SH-SY5Y (cell line): Measurements from ENCODE around the gene KDM1A.

Source experiments
- GATA2 ChIP-seq: IDR thresholded peaks from 2 replicates; pipeline ENCODE4 v1.6.1; 2011; ENCODE audit warnings: mild to moderate bottlenecking, low read depth, low read length
- GATA3 ChIP-seq: IDR thresholded peaks from 2 replicates; pipeline ENCODE4 v1.6.1; 2011; ENCODE audit warnings: low read depth, mild to moderate bottlenecking, low read length, moderate library complexity

Gene KDM1A

DNA sequence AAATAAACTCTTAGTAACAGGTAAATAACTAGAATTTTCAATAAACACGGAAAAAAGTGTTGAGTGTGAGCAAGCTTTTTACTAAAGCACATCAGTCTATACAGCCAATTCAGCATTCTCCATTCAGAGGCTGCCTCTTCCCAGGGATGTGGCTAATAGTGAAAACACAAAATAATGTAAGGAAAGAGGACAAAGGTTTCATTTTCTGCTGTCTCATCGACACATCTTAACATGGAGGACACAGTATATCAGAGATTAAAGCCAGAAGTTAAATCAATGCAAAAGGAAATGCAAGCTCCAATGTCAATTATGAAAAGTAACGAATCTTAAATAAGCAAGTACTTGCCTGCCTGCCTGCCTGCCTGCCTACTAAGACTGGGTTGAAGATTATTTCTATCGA is 106.2 kb downstream of the KDM1A start:
- no peak for TF ChIP-seq GATA3
- no peak for TF ChIP-seq GATA2

DNA sequence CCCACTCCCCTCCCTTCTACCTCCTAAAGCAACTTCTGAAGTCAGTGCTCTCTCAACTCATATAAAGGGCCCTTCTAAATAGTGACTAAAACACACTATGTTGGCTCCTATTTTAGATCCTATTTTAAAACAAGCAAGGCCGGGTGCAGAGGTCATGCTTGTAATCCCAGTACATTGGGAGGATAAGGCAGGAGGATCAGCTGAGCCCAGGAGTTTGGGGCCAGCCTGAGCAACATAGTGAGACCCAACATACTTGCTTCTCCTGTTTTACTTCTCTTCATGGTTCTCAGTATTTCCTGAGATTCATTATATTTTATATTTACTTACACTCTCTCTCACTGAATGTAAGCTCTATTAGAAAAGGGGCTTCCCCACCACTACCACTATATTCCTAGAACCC is 106.9 kb downstream of the KDM1A start:
- no peak for TF ChIP-seq GATA2
- TF ChIP-seq GATA3, result no peak

DNA sequence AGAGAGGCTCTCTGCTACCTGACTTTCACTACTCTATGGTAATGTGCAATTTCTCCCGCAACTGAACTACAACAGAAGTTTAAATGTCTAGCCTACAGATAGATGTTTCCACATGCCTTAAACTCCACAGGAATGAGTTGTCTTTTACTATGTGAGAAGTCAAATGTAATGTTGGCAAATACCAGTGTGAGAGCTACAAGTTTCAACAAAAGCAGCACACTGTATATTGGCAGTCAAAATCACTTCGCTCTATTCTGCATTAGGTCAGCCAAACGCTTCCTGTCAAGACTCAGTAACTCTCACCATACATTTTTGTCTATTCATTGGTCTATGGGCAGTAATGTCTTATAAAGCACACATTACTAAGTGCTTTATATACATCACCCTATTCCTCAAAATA is 107.5 kb downstream of the KDM1A start:
- TF ChIP-seq GATA2, result no peak
- TF ChIP-seq GATA3, result no peak

DNA sequence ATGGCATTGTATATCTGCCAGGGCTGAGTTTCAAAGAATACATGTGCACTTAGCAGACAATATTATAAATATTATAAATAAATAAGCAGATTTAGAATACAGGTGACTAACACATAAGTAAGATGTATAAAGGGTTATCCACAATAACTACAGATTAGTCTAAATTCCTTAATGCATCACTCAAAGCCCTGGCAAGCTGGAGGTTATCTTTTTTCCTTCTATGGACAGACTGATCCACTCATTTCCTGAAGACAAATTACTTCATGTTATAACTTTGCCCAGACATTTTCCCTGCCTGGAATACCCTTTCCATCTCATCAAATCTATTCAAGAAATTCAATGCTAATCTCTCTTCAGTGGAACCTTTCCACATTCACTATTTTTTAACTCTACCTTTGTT is 110.6 kb downstream of the KDM1A start:
- no peak for TF ChIP-seq GATA2
- no peak for TF ChIP-seq GATA3

DNA sequence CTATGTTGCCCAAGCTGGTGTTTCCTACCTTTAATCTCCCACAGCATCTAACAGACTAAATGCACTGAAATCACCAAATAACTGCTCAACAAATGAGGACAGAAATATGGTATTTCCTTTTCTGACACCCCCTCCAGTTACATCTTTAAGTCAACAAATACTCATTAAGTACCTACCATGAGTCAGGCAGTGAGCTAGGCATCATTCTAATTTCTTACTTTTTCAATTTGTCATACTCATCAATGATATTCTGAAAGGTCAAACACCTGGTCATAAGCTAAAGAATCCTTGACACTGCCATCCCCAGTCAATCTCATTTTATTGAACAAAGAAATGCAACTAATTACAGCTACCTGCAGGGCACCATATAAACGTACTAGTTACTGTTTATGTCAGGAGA is 112.8 kb downstream of the KDM1A start:
- TF ChIP-seq GATA3 (no peak), GATA2 (no peak)
